IPS-18c (cell line): Measurements from ENCODE around the gene RPL39L.
"Not testable (repeated sequence)": the region's sequence is repeated elsewhere in the genome, so short reads cannot be mapped to it uniquely, and the experiment has no call there.

ENCODE experiments used
- H3K4me3 ChIP-seq: 2 replicates; pipeline ENCODE4 v1.7.0; 2013; ENCODE audit warnings: low read depth, mild to moderate bottlenecking, low read length, moderate library complexity; ENCODE audit not compliant: insufficient read depth
- H3K9me3 ChIP-seq: one replicate; pipeline ENCODE4 v1.6.1; 2013; ENCODE audit warnings: mild to moderate bottlenecking, low read length, moderate library complexity; ENCODE audit not compliant: control insufficient read depth, insufficient read depth

The RPL39L gene

DNA sequence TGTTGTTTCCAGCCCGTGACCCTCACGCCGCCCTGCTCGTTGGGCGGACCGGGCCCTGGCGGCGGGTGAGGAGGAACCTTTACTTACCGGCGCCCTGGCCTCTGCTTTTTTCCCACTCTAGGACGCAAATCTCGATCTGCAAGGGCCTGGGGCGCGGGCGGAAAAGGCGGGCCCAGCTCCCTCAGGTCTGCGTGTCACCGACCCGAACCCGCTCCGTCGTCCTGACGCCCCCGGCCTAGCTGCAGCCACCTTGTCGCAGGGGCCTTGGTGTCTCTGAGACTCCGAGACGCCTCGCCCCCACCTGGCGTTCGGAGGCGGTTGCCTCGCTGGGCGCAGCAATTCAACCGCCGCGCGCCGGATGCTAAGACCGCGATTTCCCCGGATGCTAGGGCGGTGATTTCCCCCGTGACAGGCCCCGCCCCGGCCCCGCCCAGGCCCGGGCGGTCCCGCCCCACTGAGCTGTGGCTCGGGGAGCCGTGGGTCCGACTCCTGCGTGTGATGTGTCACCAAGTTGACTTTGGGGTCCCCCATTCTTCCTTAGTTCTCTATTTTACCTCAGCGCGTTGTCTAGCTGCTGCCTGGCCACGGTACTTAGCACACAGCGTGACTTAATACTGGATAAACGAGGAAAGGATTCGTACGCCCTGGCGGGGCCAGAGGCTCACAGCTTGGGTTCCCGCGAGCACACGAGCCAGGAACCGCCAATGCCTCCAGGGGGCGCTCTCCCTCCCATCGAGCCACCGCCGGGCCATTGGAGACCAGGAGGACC, at the start of gene RPL39L:
TSS of gene RPL39L (minus strand) at position 371 of the 769 bp plus-strand sequence. CDS start 18,196 bp downstream, outside the sequence.
- Histone ChIP-seq H3K9me3 (peaks cover 3% of the 10 kb centered on the region), H3K4me3 (peak within 1 kb of the TSS; percentile 80)

DNA sequence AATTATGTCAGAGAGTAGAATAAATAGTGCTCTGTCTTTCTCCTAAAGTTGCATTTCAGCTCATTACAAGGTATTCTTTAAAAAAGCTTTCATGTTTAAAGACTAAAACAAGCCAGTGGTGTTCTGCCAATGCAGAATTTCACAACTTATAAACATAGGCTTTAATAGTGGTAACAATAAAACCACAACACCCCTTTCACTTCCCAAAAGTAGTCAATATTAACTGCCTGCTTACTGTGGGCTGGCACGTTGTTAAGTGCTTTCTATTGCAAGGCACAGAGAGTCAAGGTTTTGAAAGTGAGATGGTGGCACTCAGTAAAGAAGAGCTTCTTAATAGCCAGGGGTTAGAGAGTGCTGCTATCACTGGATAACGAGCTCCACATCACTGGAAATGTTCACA, 49.6 kb upstream of the RPL39L start:
- Histone ChIP-seq H3K4me3 (no peak overlapping the region), H3K9me3 (no peaks in the 10 kb centered on the region)

- H3K4me3 ChIP-seq = no peak overlapping the region
These were observed 47.6 kb upstream of the RPL39L start for GRCh38 chr3:187186801-187187421.

DNA sequence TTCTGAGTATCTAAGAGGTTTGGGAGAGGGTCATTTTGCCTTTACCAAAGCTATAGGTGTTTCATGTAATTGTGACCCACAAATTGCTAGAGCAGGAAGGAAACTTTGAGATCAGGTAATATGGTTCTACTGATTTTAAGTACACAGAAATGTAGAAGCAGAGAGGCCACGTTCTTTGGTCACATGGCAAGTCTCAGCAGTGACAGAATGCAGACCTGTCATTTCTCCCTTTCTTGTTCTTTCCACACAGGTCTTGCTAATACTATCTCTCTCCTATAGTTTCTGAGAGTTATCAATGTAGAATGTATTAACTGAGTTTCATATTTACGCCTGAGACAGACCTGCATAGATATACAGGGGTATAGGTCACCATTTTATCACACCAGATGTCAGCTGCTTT, 47.1 kb upstream of the RPL39L start:
- H3K9me3 ChIP-seq = no peaks in the 10 kb centered on the region
- no peak overlapping the region for H3K4me3 ChIP-seq

More at GRCh38 chr3:187186801-187187421, 47.6 kb upstream of the RPL39L start:
- H3K9me3 ChIP-seq = no peaks in the 10 kb centered on the region

- H3K4me3 ChIP-seq = no peak overlapping the region
- H3K9me3 ChIP-seq = no peaks in the 10 kb centered on the region
These were observed 46.5 kb upstream of the RPL39L start for GRCh38 chr3:187185759-187186158.

- Histone ChIP-seq H3K9me3 (no peaks in the 10 kb centered on the region), H3K4me3 (no peak overlapping the region)
These were observed 44.6 kb upstream of the RPL39L start for GRCh38 chr3:187183903-187184302.

DNA sequence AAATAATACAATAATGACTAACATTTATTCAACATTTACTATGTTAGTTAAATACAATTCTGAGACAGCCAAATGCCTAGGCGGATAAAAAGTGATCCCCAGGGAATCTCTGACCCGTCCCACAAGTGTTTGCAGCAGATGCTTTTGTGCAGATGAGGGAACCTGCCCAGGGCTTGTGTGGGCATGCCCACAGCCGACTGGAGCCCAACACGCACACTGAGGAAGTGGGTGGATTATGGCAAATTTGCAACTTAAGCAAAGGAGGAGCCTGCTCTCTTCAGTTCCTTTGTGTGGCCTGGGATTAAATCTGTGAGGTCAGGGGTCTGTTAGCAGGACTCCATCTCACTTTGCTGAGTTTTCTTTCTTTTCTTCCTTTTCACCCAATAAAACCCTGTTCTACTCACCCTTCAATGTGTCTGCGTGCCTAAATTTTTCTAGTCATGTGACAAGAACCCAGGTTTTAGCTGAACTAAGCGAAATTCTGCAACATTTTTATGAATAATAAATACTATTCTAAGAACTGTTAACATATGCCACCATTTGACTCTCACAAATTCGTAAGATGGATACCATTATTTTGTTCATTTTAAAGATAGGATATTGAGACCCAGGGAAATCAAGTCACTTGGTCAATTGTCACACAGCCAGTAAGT, 44.0 kb upstream of the RPL39L start:
- no peaks in the 10 kb centered on the region for H3K9me3 ChIP-seq
- no peak overlapping the region for H3K4me3 ChIP-seq

- H3K9me3 ChIP-seq = no peaks in the 10 kb centered on the region
- H3K4me3 ChIP-seq = no peak overlapping the region
These were observed 42.3 kb upstream of the RPL39L start for GRCh38 chr3:187181454-187182170.

- H3K4me3 ChIP-seq = no peak overlapping the region; the same call in 1 of the 2 replicates
- no peaks in the 10 kb centered on the region for H3K9me3 ChIP-seq
These were observed 33.6 kb upstream of the RPL39L start for GRCh38 chr3:187172929-187173328.

DNA sequence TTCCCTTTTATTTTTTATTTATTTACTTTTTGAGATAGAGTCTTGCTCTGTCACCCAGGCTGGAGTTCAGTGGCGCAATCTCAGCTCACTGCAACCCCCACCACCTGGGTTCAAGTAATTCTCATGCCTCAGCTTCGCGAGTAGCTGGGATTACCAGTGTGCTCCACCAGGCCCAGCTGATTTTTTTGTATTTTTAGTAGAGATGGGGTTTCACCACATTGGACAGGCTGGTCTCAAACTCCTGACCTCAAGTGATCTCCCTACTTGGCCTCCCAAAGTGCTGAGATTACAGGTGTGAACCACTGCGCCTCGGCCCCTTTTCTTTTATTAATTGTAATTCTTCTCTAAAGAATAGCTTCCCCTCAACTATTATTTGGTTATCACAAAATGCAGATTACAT, 31.6 kb upstream of the RPL39L start:
- H3K4me3 ChIP-seq = not testable (repeated sequence)

DNA sequence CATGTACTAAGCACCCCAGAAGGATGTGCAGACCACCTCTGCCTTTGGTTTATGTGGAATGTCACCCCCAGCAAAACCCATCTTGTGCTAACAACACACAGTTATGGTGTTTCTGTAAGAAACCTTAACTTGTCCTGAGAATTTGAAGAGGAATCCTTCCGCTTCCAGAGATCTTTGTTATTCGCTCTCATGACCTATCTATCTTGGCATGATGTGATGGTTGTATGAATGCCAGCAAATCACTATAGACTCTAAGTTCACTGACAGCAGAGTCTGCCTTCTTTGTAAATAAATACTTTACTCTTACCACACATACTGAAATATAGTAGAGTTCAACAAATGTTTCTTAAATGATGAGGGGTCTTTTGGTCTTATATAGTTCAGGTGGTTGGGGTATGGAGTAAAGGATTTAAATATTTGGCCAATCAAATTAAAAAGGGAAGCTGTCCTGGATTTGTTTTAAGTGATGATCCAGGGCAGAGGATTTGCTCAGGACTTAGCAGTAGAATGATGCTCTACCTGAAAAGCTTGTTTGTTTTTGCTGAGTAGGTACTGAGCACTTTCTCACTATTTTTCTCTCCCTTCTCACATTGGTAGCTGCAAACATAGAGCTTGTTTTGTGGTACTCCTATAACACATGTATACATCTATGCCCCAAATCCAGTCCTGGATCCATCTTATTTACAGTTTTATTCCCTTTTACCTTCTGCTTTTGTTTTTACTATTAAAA, 30.1 kb upstream of the RPL39L start:
- H3K9me3 ChIP-seq = no peaks in the 10 kb centered on the region
- no peak overlapping the region for H3K4me3 ChIP-seq

More for the DNA sequence above, 31.6 kb upstream of the RPL39L start:
- not testable (repeated sequence) for H3K9me3 ChIP-seq

DNA sequence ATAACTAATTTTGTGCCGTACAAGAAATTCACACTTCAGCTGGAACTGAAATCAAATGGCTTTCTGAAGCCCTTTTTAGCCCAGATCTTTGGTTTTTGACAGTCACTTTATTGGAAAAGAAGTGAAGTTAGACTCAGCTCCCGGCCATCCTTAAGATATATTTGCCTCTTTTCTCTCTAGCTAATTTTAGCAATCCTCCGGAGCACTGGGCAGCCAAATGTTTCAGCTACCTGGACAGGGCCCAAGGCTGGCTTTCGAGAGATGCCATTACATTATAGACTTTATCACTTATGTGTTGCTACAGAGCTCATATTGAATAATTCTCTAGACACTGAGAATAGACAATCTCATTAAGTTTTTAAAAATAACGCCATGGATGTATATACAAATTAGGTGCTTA, 28.5 kb upstream of the RPL39L start:
- no peak overlapping the region for H3K4me3 ChIP-seq
- no peaks in the 10 kb centered on the region for H3K9me3 ChIP-seq

GRCh38 chr3:187166750-187167149, 27.5 kb upstream of the RPL39L start:
- Histone ChIP-seq H3K9me3 (no peaks in the 10 kb centered on the region), H3K4me3 (no peak overlapping the region)

DNA sequence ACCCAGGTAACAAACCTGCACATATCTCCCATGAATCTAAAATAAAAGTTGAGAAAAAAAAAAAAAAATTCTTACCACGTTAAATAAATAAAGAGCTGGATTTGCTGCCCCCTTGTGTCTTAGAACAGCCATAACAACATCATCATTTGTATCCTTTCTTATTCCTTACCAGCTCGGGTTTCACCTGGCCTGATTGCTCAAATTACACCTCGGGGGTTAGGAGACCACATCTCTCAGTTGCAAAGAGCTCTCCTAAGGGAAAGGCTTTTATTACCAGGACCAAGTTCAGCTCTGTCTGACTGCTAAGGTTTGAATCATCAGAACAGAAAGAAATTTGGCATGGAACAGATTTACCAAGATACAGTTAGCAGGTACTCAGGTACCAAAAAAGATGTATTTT, 25.8 kb upstream of the RPL39L start:
- no peak overlapping the region for H3K4me3 ChIP-seq
- H3K9me3 ChIP-seq = no peaks in the 10 kb centered on the region

DNA sequence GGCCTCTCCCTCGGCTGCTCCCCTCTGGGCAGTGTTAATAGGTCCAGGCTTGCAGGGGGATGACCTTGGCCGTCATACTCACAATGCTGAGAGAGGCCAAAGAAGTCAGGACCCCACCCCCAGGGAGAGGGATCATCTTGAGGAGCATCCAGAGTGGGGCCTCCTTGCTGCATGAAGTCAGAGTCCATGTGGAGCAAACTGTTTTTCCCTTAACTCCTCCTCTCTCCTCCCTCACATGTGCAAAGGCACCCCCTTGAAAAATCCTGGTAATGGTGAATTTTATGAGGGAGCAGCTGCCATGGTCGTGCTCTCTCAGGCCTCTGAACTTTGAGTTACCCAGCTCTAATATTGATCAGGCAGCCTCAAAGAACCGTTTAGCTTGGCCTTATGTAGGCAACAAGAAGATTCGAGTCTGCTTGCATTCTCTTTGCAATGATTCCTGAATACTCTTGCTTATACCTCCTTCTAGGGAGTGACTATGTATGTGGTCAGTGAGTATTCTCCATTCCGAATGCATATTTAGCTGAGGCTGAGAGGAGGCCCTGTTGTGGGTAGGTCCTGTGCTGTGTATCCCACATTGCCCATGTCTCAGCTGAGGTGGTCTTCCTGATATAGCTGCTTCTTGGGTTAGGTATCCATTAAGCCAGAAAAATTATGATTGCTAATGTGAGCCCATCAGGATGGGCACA, 23.1 kb upstream of the RPL39L start:
- Histone ChIP-seq H3K4me3 (no peak overlapping the region), H3K9me3 (no peaks in the 10 kb centered on the region)

- H3K9me3 ChIP-seq = no peaks in the 10 kb centered on the region
- no peak overlapping the region for H3K4me3 ChIP-seq
These were observed 22.3 kb upstream of the RPL39L start for GRCh38 chr3:187161556-187161955.
